ENCODE data around the gene SLC3A2. TPM values are rescaled to one million over a fixed set of nuclear protein-coding genes. Genes with fewer than 3 reads are reported as not detected.
"Not testable (repeated sequence)": the region's sequence is repeated elsewhere in the genome, so short reads cannot be mapped to it uniquely, and the experiment has no call there.

SLC3A2 gene
- total and polyA plus RNA-seq, 2 of the 13 experiments (the other 11 are each of a cell fraction or from before 2014, with no cell fraction given) = 213 to 226 TPM

GRCh38 chr11:62840721-62841360, 39.9 kb upstream of the SLC3A2 start:
- ATAC-seq (peak; percentile 11), DNase-seq (ENCODE audit: low spot score) (peak; percentile 44)
- POLR2A ChIA-PET = interaction anchor here (0.6 to 3.4 kb wide), 56 partner anchors 8 to 1344 kb away, joined by 3 to 362 read pairs (median 6); partner anchors contain the start of genes AHNAK, B3GAT3, C11orf98 and CSKMT
- CTCF ChIA-PET (ENCODE audit: low intra/inter-chr PET ratio, low total read pairs); BruUV-seq (replicated peaks); FAIRE-seq; H2AFZ ChIP-seq (ENCODE audit: low read length); H3K9me3 ChIP-seq (ENCODE audit: low read length); H4K20me1 ChIP-seq (ENCODE audit: insufficient read depth, low read length); in situ Hi-C loops (cut with HindIII; ENCODE audit: extremely low pct_ligation_motif_present, low pct_unique_long_range_greater_than_20kb); H3K27me3 ChIP-seq (ENCODE audit: control insufficient read depth in 1 of 2, insufficient read depth in 2 of 2, low read length in 2 of 2): not testable (repeated sequence)
- Histone ChIP-seq H3K4me2 (ENCODE audit: low read depth, low read length) (peak overlapping the region; percentile 82), H3K27ac (ENCODE audit: extremely low read length, insufficient read depth, low read length) (peak overlapping the region; percentile 98), H3K4me3 (replicated peaks in 1 of 3; ENCODE audit: insufficient read depth in 1 of 3, low read depth in 2 of 3, low read length in 3 of 3) (peak overlapping the region; percentile 85 to 100 (median 97); a peak in 5 of 6 replicates), H3K4me1 (ENCODE audit: insufficient read depth, low read length) (peaks cover 36% of the 10 kb centered on the region), H3K79me2 (ENCODE audit: insufficient read depth, low read length) (peaks cover 27% of the 10 kb centered on the region), H3K9ac (ENCODE audit: insufficient read depth, low read depth, low read length) (peak overlapping the region; percentile 94), H3K36me3 (replicated peaks in 1 of 2; ENCODE audit: control insufficient read depth in 1 of 2, insufficient read depth in 2 of 2, low read length in 2 of 2) (peaks cover 6 to 13% of the 10 kb centered on the region in 2 experiments)
- 0% methylated on average over 40 of the region's 41 CpGs for WGBS (ENCODE audit: low lambda C conversion rate)
- intact Hi-C loops (cut with micrococcal nuclease; ENCODE audit: unreplicated experiment) = loop anchor here (1.0 to 5.0 kb wide), 3 partner anchors 10 to 114 kb away; partner anchors contain the start of genes HNRNPUL2, TMEM179B and TTC9C
- peak; percentile 51; the same call in 1 of the 2 replicates for TF ChIP-seq TEF (CRISPR knock-in tag; IDR thresholded peaks at IDR 0.05)
- 0 out of 2 replicates have a peak, but pooled peaks have one; percentile 0 for TF ChIP-seq ARNTL (CRISPR knock-in tag; IDR thresholded peaks at IDR 0.05)
- 0 out of 2 replicates have a peak, but pooled peaks have one; percentile 11 for TF ChIP-seq ZNF619 (CRISPR knock-in tag; IDR thresholded peaks at IDR 0.05)
- 0 out of 2 replicates have a peak, but pooled peaks have one; percentile 1 for TF ChIP-seq ARID5B (CRISPR knock-in tag; IDR thresholded peaks at IDR 0.05)
- 0 out of 2 replicates have a peak, but pooled peaks have one; percentile 18 for TF ChIP-seq ZNF263 (CRISPR knock-in tag; IDR thresholded peaks at IDR 0.05)
- peak; percentile 44; the same call in 1 of the 2 replicates for TF ChIP-seq HDAC1 (CRISPR knock-in tag; IDR thresholded peaks at IDR 0.05)
- peak; percentile 1; the same call in 1 of the 2 replicates for TF ChIP-seq FOXP4 (CRISPR knock-in tag; IDR thresholded peaks at IDR 0.05)
- TF ChIP-seq ZNF17 (CRISPR knock-in tag; IDR thresholded peaks at IDR 0.05) = 0 out of 2 replicates have a peak, but pooled peaks have one; percentile 11
- TF ChIP-seq ZNF558 (CRISPR knock-in tag; IDR thresholded peaks at IDR 0.05; ENCODE audit: borderline replicate concordance) = 0 out of 2 replicates have a peak, but pooled peaks have one; percentile 43
- TF ChIP-seq ZNF337 (CRISPR knock-in tag; IDR thresholded peaks at IDR 0.05; ENCODE audit: borderline replicate concordance, low read depth) = peak; percentile 16; the same call in 1 of the 2 replicates
- peak; percentile 37; the same call in 1 of the 2 replicates for TF ChIP-seq ZMYM3 (CRISPR knock-in tag; IDR thresholded peaks at IDR 0.05)
- 0 out of 2 replicates have a peak, but pooled peaks have one; percentile 9 for TF ChIP-seq GFI1 (CRISPR knock-in tag; IDR thresholded peaks at IDR 0.05; ENCODE audit: borderline replicate concordance)
- TF ChIP-seq ZNF800 (CRISPR knock-in tag; IDR thresholded peaks at IDR 0.05) = 0 out of 2 replicates have a peak, but pooled peaks have one; percentile 27
- 0 out of 2 replicates have a peak, but pooled peaks have one; percentile 41 for TF ChIP-seq ZNF225 (CRISPR knock-in tag; IDR thresholded peaks at IDR 0.05)
